Mucosa of descending colon (tissue), 3 donors: ENCODE results near the gene BTN3A1. TPM values are rescaled to one million over a fixed set of nuclear protein-coding genes. Genes with fewer than 3 reads are reported as not detected.

Experiments
- ATAC-seq: fragments of 200-7000 bp; cut with Tn5 transposase; one replicate; pipeline ENCODE4 v1.9.1; 2020; ENCODE audit warnings: mild to moderate bottlenecking, moderate library complexity
- DNase-seq, 3 donors: peaks; one replicate each; pipeline ENCODE4 v3.0.0-alpha.2; 2020
- H3K36me3 ChIP-seq: fragments of 200-600 bp; one replicate; pipeline ENCODE4 v1.8.0; 2021; ENCODE audit warnings: low read depth, mild to moderate bottlenecking
- H3K4me1 ChIP-seq: fragments of 200-600 bp; one replicate; pipeline ENCODE4 v1.8.0; 2021; ENCODE audit warnings: low read depth, mild to moderate bottlenecking
- H3K4me3 ChIP-seq: fragments of 200-600 bp; one replicate; pipeline ENCODE4 v1.8.0; 2021; ENCODE audit warnings: mild to moderate bottlenecking
- H3K9me3 ChIP-seq: fragments of 200-600 bp; one replicate; pipeline ENCODE4 v1.8.0; 2021; ENCODE audit warnings: mild to moderate bottlenecking
- intact Hi-C, 2 donors: fragments of 100-400 bp; cut with DNase I in 1 of 2; cut with micrococcal nuclease in 1 of 2; formaldehyde crosslinking; loops; one replicate each; pipeline versions ENCODE4 v1.11.0 to v1.11.1; 2022; cut with DNase I, micrococcal nuclease
- total RNA-seq, 3 donors: library from RNA; stranded (reverse); fragmentation: NEBNext Ultra II Directional in 2 of 3; extraction: Animal tissue kit (Norgen Biotek cat#: 25700) in 2 of 3; gene quantifications; one replicate each; pipeline versions ENCODE4 v1.2.1 to v1.2.4, GENCODE V29; 2021 to 2023
- TF ChIP-seq, protein P1 (sequence below): fragments of 200-600 bp; IDR thresholded peaks from one replicate; pipeline ENCODE4 v1.8.0; 2022; ENCODE audit warnings: antibody characterized with exemption, mild to moderate bottlenecking
- donor health status: DM: no; HTN: no; CAD: no; lungs with moderate emphysema.
- donor health status: DM: no; HTN: no; CAD: no.
- donor health status: DM: no; HTN: yes; CAD: no.

The BTN3A1 gene
- total RNA-seq, 3 donors from 2014 or later, result 25.5 to 45.8 (median 34.4) TPM

GRCh38 chr6:26388441-26388840 lies 13.6 kb upstream of the BTN3A1 start:
- intact Hi-C loops, result no loop called here
- DNase-seq, result no peak
- TF ChIP-seq, protein P1, sequence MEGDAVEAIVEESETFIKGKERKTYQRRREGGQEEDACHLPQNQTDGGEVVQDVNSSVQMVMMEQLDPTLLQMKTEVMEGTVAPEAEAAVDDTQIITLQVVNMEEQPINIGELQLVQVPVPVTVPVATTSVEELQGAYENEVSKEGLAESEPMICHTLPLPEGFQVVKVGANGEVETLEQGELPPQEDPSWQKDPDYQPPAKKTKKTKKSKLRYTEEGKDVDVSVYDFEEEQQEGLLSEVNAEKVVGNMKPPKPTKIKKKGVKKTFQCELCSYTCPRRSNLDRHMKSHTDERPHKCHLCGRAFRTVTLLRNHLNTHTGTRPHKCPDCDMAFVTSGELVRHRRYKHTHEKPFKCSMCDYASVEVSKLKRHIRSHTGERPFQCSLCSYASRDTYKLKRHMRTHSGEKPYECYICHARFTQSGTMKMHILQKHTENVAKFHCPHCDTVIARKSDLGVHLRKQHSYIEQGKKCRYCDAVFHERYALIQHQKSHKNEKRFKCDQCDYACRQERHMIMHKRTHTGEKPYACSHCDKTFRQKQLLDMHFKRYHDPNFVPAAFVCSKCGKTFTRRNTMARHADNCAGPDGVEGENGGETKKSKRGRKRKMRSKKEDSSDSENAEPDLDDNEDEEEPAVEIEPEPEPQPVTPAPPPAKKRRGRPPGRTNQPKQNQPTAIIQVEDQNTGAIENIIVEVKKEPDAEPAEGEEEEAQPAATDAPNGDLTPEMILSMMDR, result no peak
- ATAC-seq, result no peak
- no peak overlapping the region for H3K4me3 ChIP-seq
- H3K4me1 ChIP-seq, result peaks cover 4% of the 10 kb centered on the region
- H3K36me3 ChIP-seq, result no peaks in the 10 kb centered on the region
- H3K9me3 ChIP-seq, result no peaks in the 10 kb centered on the region

DNA sequence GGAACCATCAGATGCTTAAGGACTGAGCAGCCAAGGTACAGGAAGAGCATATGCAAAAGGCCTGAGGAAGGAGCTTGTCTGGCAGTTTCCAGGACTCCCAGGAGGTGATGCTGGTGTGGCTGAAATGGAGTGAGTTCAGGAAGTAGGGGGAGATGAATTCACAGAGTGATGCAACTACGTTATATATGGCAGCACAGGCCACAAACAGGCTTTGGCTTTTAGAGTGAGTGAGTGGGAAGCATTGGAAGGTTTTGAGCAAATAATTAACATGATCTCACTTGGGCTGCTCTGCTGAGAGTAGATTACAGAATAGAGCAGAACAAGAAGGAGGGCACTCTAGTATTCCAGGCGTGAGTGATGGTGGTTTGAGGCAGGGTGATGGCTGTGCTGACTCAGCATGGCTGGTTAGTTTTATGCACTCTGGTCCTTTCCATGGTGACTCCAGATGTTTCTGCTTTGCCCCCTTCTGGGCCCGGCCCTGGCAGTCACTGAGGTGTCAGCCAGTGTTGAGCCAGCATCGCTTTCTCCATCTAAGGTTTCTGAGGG lies 12.7 kb upstream of the BTN3A1 start:
- no peak overlapping the region for H3K4me3 ChIP-seq
- no peak for ATAC-seq
- no peak for DNase-seq
- H3K4me1 ChIP-seq, result no peaks in the 10 kb centered on the region
- no peaks in the 10 kb centered on the region for H3K36me3 ChIP-seq
- TF ChIP-seq, protein P1, result no peak
- intact Hi-C loops, result no loop called here
- H3K9me3 ChIP-seq, result no peaks in the 10 kb centered on the region

DNA sequence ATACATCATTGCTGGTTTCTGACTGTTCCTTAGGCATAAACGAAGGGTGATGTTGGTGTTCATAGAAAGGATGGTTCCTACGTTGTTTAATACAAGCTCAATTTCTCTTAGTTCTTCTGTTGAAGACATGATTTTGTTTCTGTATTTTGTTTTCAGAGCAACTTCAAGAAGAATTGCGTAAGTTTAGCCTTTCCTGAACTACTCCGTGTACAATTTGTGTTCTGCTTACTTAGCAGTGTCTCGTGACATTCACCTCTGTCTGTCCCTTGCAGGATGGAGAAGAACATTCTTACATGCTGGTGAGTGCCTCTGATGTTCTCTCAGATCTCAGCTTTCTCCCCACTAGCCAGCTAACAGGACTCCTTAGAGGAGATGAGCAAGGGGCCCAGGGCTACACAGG lies 11.5 kb upstream of the BTN3A1 start:
- intact Hi-C loops, result no loop called here
- H3K9me3 ChIP-seq, result no peaks in the 10 kb centered on the region
- DNase-seq (no peak), ATAC-seq (no peak)
- H3K4me1 ChIP-seq, result no peaks in the 10 kb centered on the region
- no peak overlapping the region for H3K4me3 ChIP-seq
- TF ChIP-seq, protein P1, result no peak
- no peaks in the 10 kb centered on the region for H3K36me3 ChIP-seq

DNA sequence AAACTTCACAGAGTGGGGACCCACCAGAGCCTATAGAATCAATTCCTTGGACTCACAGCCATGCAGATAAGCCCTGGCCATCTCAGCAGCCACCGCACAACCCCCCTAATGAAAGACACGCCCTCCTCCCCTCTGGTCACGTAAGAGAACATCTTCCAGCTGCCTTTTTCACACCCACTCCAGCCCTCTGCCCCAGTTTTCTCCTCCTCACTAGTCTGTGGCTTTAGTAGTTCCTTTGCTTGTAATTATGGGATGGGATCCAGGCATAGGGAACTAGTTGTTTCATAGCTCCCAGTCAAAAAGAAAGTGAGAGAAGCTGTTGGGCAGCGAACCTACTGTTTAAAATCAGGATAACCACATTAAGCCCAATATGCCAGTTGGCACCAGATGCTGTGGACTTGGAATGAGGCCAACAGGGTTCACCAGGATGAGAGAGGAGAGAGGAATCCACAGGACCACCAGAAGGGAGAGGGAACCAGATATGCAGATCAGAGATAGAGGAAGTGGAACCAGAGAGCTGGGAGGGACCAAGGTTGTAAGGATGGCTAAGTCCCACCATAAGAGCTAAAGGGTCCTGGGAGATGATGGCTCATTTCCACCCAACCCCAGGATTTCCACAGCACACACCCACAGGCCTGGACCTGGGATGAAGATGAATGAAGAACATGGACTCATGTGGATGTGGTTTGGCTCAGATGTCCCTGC lies 9.0 kb upstream of the BTN3A1 start:
- ATAC-seq (no peak), DNase-seq (no peak)
- TF ChIP-seq, protein P1, result no peak
- no peak overlapping the region for H3K4me3 ChIP-seq
- intact Hi-C loops, result no loop called here
- no peaks in the 10 kb centered on the region for H3K4me1 ChIP-seq
- H3K36me3 ChIP-seq, result no peaks in the 10 kb centered on the region
- H3K9me3 ChIP-seq, result no peaks in the 10 kb centered on the region

DNA sequence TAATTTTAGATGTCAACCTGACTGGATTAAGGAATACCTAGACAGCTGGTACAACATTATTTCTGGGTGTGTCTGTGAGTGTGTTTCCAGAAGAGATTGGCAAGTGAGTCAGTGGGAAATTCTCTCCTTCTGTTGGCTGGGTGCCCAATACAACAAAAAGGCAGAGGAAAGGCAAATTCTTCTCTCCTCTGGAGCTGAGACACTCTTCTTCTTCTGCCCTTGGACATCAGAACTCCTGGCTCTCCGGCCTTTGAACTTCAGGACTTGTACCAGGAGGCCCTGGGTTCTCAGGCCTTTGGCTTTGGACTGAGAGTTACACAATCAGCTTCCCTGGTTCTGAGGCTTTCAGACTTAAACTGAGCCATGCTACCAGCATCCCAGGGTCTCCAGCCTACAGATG lies 7.8 kb upstream of the BTN3A1 start:
- TF ChIP-seq, protein P1, result no peak
- intact Hi-C loops, result no loop called here
- DNase-seq (peak in 1 of 3 donors; percentile 24), ATAC-seq (peak; percentile 64)
- Histone ChIP-seq H3K36me3 (no peaks in the 10 kb centered on the region), H3K4me1 (no peaks in the 10 kb centered on the region), H3K4me3 (no peak overlapping the region), H3K9me3 (no peaks in the 10 kb centered on the region)
